Chondrocyte (in vitro differentiated cells): ENCODE data around the gene GLE1. TPM values are rescaled to one million over a fixed set of nuclear protein-coding genes. Genes with fewer than 3 reads are reported as not detected.
"Not testable (repeated sequence)": the region's sequence is repeated elsewhere in the genome, so short reads cannot be mapped to it uniquely, and the experiment has no call there.

ENCODE experiments used
- DNase-seq: peaks from one replicate; pipeline ENCODE4 v3.0.0; 2021; ENCODE audit warnings: mixed read lengths, low spot score
- H3K27ac Mint-ChIP-seq: one replicate; pipeline ENCODE4 v1.8.0; 2021; ENCODE audit warnings: mild to moderate bottlenecking, moderate library complexity, mixed read lengths; ENCODE audit not compliant: unreplicated experiment
- H3K27me3 Mint-ChIP-seq: 2 replicates; pipeline ENCODE4 v1.8.0; 2021; ENCODE audit warnings: low read depth, mixed read lengths
- H3K36me3 Mint-ChIP-seq: 2 replicates; pipeline ENCODE4 v1.8.0; 2021; ENCODE audit warnings: low read depth, mixed read lengths
- H3K4me1 Mint-ChIP-seq: 2 replicates; pipeline ENCODE4 v1.8.0; 2021; ENCODE audit warnings: low read depth, mild to moderate bottlenecking, mixed read lengths
- H3K4me3 Mint-ChIP-seq: one replicate; pipeline ENCODE4 v1.8.0; 2021; ENCODE audit warnings: mild to moderate bottlenecking, moderate library complexity, mixed read lengths; ENCODE audit not compliant: unreplicated experiment
- H3K9me3 Mint-ChIP-seq: 2 replicates; pipeline ENCODE4 v1.8.0; 2021; ENCODE audit warnings: low read depth, mixed read lengths
- total RNA-seq: library from RNA; stranded (reverse); gene quantifications from 3 replicates; pipeline ENCODE4 v1.2.1, GENCODE V29; 2021
- TF ChIP-seq, protein P1 (sequence below): fragments of 200-600 bp; sonication (generic); IDR thresholded peaks from 2 replicates; pipeline ENCODE4 v1.5.0; 2021; ENCODE audit warnings: antibody characterized with exemption, mild to moderate bottlenecking, moderate library complexity

Gene GLE1
- total RNA-seq, 1 donor from 2014 or later, result 12.3 TPM

- DNase-seq, result no peak
- H3K36me3 Mint-ChIP-seq, result peaks cover 45% of the 10 kb centered on the region
Measured at GRCh38 chr9:128575469-128575868, 71.0 kb downstream of the GLE1 start.

GRCh38 chr9:128575916-128576315 is 71.4 kb downstream of the GLE1 start:
- Mint-ChIP-seq H3K27me3 (no peaks in the 10 kb centered on the region), H3K36me3 (peaks cover 50% of the 10 kb centered on the region), H3K27ac (peak overlapping the region; percentile 79), H3K4me3 (no peak overlapping the region), H3K4me1 (peaks cover 33% of the 10 kb centered on the region), H3K9me3 (no peaks in the 10 kb centered on the region)
- TF ChIP-seq, protein P1, sequence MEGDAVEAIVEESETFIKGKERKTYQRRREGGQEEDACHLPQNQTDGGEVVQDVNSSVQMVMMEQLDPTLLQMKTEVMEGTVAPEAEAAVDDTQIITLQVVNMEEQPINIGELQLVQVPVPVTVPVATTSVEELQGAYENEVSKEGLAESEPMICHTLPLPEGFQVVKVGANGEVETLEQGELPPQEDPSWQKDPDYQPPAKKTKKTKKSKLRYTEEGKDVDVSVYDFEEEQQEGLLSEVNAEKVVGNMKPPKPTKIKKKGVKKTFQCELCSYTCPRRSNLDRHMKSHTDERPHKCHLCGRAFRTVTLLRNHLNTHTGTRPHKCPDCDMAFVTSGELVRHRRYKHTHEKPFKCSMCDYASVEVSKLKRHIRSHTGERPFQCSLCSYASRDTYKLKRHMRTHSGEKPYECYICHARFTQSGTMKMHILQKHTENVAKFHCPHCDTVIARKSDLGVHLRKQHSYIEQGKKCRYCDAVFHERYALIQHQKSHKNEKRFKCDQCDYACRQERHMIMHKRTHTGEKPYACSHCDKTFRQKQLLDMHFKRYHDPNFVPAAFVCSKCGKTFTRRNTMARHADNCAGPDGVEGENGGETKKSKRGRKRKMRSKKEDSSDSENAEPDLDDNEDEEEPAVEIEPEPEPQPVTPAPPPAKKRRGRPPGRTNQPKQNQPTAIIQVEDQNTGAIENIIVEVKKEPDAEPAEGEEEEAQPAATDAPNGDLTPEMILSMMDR, result no peak
- DNase-seq, result no peak

More at GRCh38 chr9:128575469-128575868, 71.0 kb downstream of the GLE1 start:
- Mint-ChIP-seq H3K27ac (peak overlapping the region; percentile 79), H3K4me3 (no peak overlapping the region), H3K4me1 (peaks cover 33% of the 10 kb centered on the region), H3K27me3 (no peaks in the 10 kb centered on the region), H3K9me3 (no peaks in the 10 kb centered on the region)
- TF ChIP-seq, protein P1, result no peak

DNA sequence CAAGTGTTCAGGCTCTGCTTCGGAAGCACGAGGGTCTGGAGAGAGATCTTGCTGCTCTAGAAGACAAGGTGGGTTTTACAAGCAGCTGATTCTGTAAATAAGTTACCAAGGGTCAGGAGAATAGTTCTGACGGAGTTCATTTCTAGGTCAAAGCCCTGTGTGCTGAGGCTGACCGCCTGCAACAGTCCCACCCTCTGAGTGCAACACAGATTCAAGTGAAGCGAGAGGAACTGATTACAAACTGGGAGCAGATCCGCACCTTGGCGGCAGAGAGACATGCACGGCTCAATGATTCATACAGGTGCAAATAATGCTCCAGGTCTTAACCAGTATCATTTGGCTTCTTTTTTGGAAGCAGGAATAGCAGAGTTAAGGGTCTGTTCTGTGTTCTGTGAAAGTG is 72.7 kb downstream of the GLE1 start:
- peaks cover 57% of the 10 kb centered on the region for H3K36me3 Mint-ChIP-seq
- peaks cover 30% of the 10 kb centered on the region for H3K4me1 Mint-ChIP-seq
- H3K9me3 Mint-ChIP-seq, result no peaks in the 10 kb centered on the region
- peak overlapping the region; percentile 63 for H3K27ac Mint-ChIP-seq
- no peak for DNase-seq
- TF ChIP-seq, protein P1, result no peak
- no peak overlapping the region for H3K4me3 Mint-ChIP-seq
- no peaks in the 10 kb centered on the region for H3K27me3 Mint-ChIP-seq

DNA sequence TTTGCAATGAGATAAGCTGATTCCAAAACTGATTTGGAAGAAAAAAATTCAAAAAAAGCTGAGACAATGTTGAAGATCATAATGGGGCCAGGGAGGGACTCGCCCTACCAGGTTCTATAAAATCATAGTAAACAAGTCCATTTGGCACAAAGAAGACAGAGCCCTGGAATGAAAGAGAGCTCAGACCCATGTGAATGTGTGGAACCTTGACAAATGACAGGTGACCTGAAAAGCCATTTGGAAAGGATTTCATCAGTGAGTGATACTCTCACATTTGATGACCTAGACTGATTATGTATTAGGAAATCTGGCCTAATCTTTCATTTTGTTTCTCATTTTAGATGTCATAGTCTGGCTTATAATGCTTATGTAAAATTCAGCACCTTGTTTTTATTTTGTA is 74.7 kb downstream of the GLE1 start:
- H3K9me3 Mint-ChIP-seq, result no peaks in the 10 kb centered on the region

DNA sequence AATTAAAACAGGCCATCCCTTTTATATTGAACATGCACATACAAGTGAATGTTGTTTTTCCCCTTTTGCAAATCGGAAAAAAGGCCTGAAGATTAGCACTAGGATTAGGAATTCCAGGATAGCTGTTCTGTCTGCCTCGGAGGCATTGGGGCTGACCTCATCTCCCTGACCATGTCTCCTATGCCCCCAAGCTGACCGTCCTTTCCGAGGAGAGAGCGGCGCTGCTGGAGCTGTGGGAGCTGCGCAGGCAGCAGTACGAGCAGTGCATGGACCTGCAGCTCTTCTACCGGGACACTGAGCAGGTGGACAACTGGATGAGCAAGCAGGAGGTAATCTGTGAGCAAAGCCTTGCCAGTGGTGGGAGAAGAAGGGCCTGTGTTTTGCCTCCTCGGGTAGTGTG is 76.2 kb downstream of the GLE1 start:
- Mint-ChIP-seq H3K27ac (peak overlapping the region; percentile 36), H3K27me3 (no peaks in the 10 kb centered on the region), H3K4me3 (no peak overlapping the region), H3K36me3 (peaks cover 76% of the 10 kb centered on the region), H3K4me1 (peaks cover 12% of the 10 kb centered on the region), H3K9me3 (no peaks in the 10 kb centered on the region)
- no peak for DNase-seq
- TF ChIP-seq, protein P1, result no peak

More for the DNA sequence above, 74.7 kb downstream of the GLE1 start:
- Mint-ChIP-seq H3K27ac (no peak overlapping the region), H3K4me3 (no peak overlapping the region), H3K36me3 (peaks cover 67% of the 10 kb centered on the region), H3K27me3 (no peaks in the 10 kb centered on the region), H3K4me1 (peaks cover 26% of the 10 kb centered on the region)
- DNase-seq, result no peak
- TF ChIP-seq, protein P1, result no peak

DNA sequence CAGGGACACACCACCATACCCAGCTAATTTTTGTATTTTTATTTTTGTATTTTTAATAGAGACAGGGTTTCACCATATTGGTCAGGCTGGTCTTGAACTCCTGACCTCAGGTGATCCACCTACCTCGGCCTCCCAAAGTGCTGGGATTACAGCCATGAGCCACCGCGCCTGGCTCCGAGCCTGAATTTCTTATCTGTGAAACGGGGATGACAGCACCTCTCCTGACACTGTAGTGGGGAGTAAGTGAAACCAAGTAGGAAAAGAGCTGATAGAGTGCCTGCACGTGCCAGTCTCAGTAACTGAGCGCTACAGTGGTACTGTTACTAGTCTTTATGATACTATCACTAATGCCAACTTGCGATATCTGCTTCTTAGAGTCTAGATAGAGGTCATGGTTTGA is 80.6 kb downstream of the GLE1 start:
- H3K27me3 Mint-ChIP-seq, H3K4me1 Mint-ChIP-seq, H3K27ac Mint-ChIP-seq, DNase-seq, H3K4me3 Mint-ChIP-seq, H3K9me3 Mint-ChIP-seq: not testable (repeated sequence)
- H3K36me3 Mint-ChIP-seq, result peaks cover 69% of the 10 kb centered on the region

DNA sequence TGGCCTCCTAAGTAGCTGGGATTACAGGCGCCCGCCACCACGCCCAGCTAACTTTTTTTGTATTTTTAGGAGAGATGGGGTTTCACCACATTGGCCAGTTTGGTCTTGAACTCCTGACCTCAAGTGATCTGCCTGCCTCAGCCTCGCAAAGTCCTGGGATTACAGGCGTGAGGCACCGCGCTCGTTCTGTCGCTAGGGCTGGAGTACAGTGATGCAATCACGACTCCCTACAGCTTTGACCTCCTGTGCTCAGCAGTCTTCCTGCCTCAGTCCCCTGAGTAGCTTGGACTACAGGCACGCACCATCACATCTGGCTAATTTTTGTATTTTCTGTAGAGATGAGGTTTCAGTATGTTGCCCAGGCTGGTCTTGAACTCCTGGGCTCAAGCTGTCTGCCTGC is 82.4 kb downstream of the GLE1 start:
- not testable (repeated sequence) for DNase-seq, H3K27me3 Mint-ChIP-seq, H3K27ac Mint-ChIP-seq, H3K4me1 Mint-ChIP-seq, H3K4me3 Mint-ChIP-seq, H3K9me3 Mint-ChIP-seq
- H3K36me3 Mint-ChIP-seq, result peaks cover 66% of the 10 kb centered on the region
